ENCODE data around the gene UBE2L3.
A peak's percentile ranks its signal among the peaks of the same experiment; 100 is the strongest.

DNA sequence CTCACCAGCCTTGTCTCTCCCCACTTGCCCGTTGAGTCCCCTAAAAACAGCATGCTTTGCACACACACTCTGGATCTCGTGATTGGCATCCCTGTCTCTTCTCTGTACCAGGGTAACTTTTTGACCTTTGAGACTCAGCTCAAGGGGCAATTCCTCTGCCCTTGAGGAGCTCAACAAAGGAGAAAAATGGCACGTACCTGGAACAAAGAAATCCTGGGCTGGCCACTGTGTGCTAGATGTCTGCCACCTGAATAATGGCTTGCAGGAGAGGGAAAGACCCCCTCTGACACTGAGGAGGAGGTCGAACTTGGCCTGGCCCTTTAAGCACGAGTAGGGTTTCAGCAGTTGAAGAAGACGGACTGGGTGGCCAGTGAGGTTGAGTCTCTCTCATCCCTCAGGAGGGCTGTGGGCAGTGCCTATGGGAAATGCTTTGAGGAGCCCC lies 5.8 kb downstream of the UBE2L3 start:
- TF ChIP-seq ZBTB20 (tag by site-specific recombination; IDR thresholded peaks at IDR 0.05) (0 out of 2 replicates have a peak, but pooled peaks have one; percentile 3), KLF9 (tag by site-specific recombination; IDR thresholded peaks at IDR 0.05; ENCODE audit: low read depth) (no peak), REPIN1 (tag by site-specific recombination; IDR thresholded peaks at IDR 0.05; ENCODE audit: low read depth) (no peak), ZNF202 (tag by site-specific recombination; IDR thresholded peaks at IDR 0.05; ENCODE audit: borderline replicate concordance) (no peak), ZNF777 (tag by site-specific recombination; IDR thresholded peaks at IDR 0.05; ENCODE audit: borderline replicate concordance) (no peak)

Data from HEK293 (cell line).